K562 (cell line): ENCODE measurements around the gene CLIP1. TPM values are rescaled to one million over a fixed set of nuclear protein-coding genes. Genes with fewer than 3 reads are reported as not detected.

Experiments
- ATAC-seq: fragments of 200-7000 bp; cut with Tn5 transposase; 3 replicates; pipeline ENCODE4 v1.9.1; 2020; ENCODE audit warnings: moderate library complexity
- BruUV-seq: library from RNA; stranded (reverse); fragments of 400-500 nt; replicated peaks from 2 replicates; lab custom pipeline; 2021; lab: Mats Ljungman, UMichigan
- CTCF ChIA-PET: fragments of 300-600 bp; formaldehyde crosslinking; extraction: SDS; loops from one replicate; lab custom pipeline; 2021; ENCODE audit warnings: low intra/inter-chr PET ratio; lab: Yijun Ruan, JAX
- POLR2A ChIA-PET: fragments of 300-600, 350-650 bp; sonication (Branson Sonifier 250); formaldehyde crosslinking; extraction: SDS; loops from one replicate; lab custom pipeline; 2021; ENCODE audit warnings: antibody characterized with exemption, inconsistent platforms; lab: Yijun Ruan, JAX
- DNase-seq, 4 experiments: peaks; one replicate each; pipeline versions ENCODE4 v3.0.0 to v3.0.0-alpha.2; 2011 to 2018; ENCODE audit warnings: low spot score in 3 of 4, mixed read lengths in 3 of 4; ENCODE audit errors: extremely low read depth in 1 of 4
- FAIRE-seq: peaks from 2 replicates; lab custom pipeline; 2011; peaks lifted over from hg19 to GRCh38; lab: Jason Lieb, UNC
- H2AFZ ChIP-seq: 2 replicates; pipeline ENCODE4 v1.6.0; 2011; ENCODE audit warnings: low read depth, low read length, control low read depth, inconsistent platforms
- H3K27ac ChIP-seq: fragments of 200-600 bp; 3 replicates; pipeline ENCODE4 v1.8.0; 2011; ENCODE audit warnings: low read depth, mild to moderate bottlenecking, control low read depth, inconsistent platforms, low read length, moderate library complexity, mixed read lengths; ENCODE audit errors: extremely low read depth
- H3K27me3 ChIP-seq, 2 experiments: fragments of 300-600 bp in 1 of 2; 2 replicates in 1 of 2; 3 replicates in 1 of 2; pipeline versions ENCODE4 v1.6.0 to v1.8.0; 2011; ENCODE audit warnings: inconsistent platforms in 2 of 2, low read length in 2 of 2, mild to moderate bottlenecking in 1 of 2, mixed read lengths in 1 of 2, moderate library complexity in 1 of 2; ENCODE audit not compliant: control insufficient read depth in 2 of 2, insufficient read depth in 2 of 2
- H3K36me3 ChIP-seq: fragments of 300-600 bp; 3 replicates; pipeline ENCODE4 v1.8.0; 2011; ENCODE audit warnings: mild to moderate bottlenecking, low read length, inconsistent platforms; ENCODE audit not compliant: control insufficient read depth, insufficient read depth
- H3K4me1 ChIP-seq, 2 experiments: fragments of 200-600 bp in 1 of 2; replicated peaks in 1 of 2; 2 replicates in 1 of 2; 3 replicates in 1 of 2; pipeline versions ENCODE4 v1.5.1 to v1.8.0; 2011; ENCODE audit warnings: inconsistent platforms in 2 of 2, low read length in 2 of 2, mild to moderate bottlenecking in 1 of 2, mixed read lengths in 1 of 2, moderate library complexity in 1 of 2; ENCODE audit not compliant: control insufficient read depth in 2 of 2, insufficient read depth in 2 of 2
- H3K4me2 ChIP-seq: 2 replicates; pipeline ENCODE4 v1.6.1; 2011; ENCODE audit warnings: low read length, control low read depth, inconsistent platforms, mixed read lengths; ENCODE audit not compliant: insufficient read depth
- H3K4me3 ChIP-seq: fragments of 200-600 bp; sonication (generic), shearing (Covaris generic); 2 replicates; pipeline ENCODE4 v1.5.1; 2016; ENCODE audit warnings: control low read depth, inconsistent platforms
- H3K79me2 ChIP-seq: fragments of 200-600 bp; 3 replicates; pipeline ENCODE4 v1.8.0; 2011; ENCODE audit warnings: low read length, inconsistent platforms; ENCODE audit not compliant: control insufficient read depth, insufficient read depth
- H3K9ac ChIP-seq, 2 experiments: 2 replicates each; pipeline versions ENCODE4 v1.6.0 to v1.6.1; 2011; ENCODE audit warnings: low read depth in 2 of 2, low read length in 2 of 2, control low read depth in 1 of 2, inconsistent platforms in 1 of 2, mild to moderate bottlenecking in 1 of 2, mixed read lengths in 1 of 2; ENCODE audit not compliant: insufficient read depth in 1 of 2
- H3K9me1 ChIP-seq: one replicate; pipeline ENCODE4 v1.6.0; 2011; ENCODE audit warnings: inconsistent platforms, mild to moderate bottlenecking, low read length, moderate library complexity; ENCODE audit not compliant: control insufficient read depth, insufficient read depth
- H3K9me3 ChIP-seq: replicated peaks from 2 replicates; pipeline ENCODE4 v1.5.1; 2011; ENCODE audit warnings: low read depth, low read length, inconsistent platforms; ENCODE audit not compliant: control insufficient read depth, insufficient read depth
- H4K20me1 ChIP-seq: replicated peaks from 2 replicates; pipeline ENCODE4 v1.6.1; 2011; ENCODE audit warnings: low read length, inconsistent platforms, mixed read lengths; ENCODE audit not compliant: control insufficient read depth, insufficient read depth
- BRF1 ChIP-seq: IDR thresholded peaks from 3 replicates; pipeline ENCODE4 v1.6.1; 2011; ENCODE audit warnings: borderline replicate concordance, mild to moderate bottlenecking; ENCODE audit not compliant: insufficient read length; ENCODE audit errors: extremely low read depth
- CBX8 ChIP-seq: fragments of 200-600 bp; sonication (generic); IDR thresholded peaks from 2 replicates; pipeline ENCODE4 v1.6.1; 2012; ENCODE audit warnings: borderline replicate concordance, mixed run types, low read depth, mild to moderate bottlenecking, moderate library complexity, mixed read lengths, low read length, control low read depth, inconsistent platforms; ENCODE audit not compliant: poor library complexity, severe bottlenecking; ENCODE audit errors: extremely low read depth
- FOXM1 ChIP-seq, 2 experiments: fragments of 450-650 bp in 1 of 2; sonication (generic) in 1 of 2; formaldehyde crosslinking in 1 of 2; IDR thresholded peaks; 2 replicates each; pipeline versions ENCODE4 v1.6.1 to v1.9.0; 2017 to 2022; ENCODE audit warnings: low read depth in 2 of 2, mild to moderate bottlenecking in 2 of 2, missing genetic modification reagents in 1 of 2, moderate library complexity in 1 of 2
- GATAD2B ChIP-seq: fragments of 450-650 bp; IDR thresholded peaks from 2 replicates; pipeline ENCODE4 v1.6.1; 2017; ENCODE audit warnings: mild to moderate bottlenecking, borderline replicate concordance
- HDAC2 ChIP-seq: fragments of 450-650 bp; IDR thresholded peaks from 2 replicates; pipeline ENCODE4 v1.6.1; 2016; ENCODE audit warnings: mild to moderate bottlenecking
- RBM17 ChIP-seq: fragments of 200-400 bp; formaldehyde crosslinking; IDR thresholded peaks from 2 replicates; pipeline ENCODE4 v1.6.1; 2017; ENCODE audit warnings: low read depth, mild to moderate bottlenecking, low read length, borderline replicate concordance
- SAFB ChIP-seq: fragments of 200-400 bp; formaldehyde crosslinking; IDR thresholded peaks from 2 replicates; pipeline ENCODE4 v1.6.1; 2017; ENCODE audit warnings: low read depth, low read length, borderline replicate concordance
- SAP30 ChIP-seq: fragments of 200-600 bp; sonication (generic); IDR thresholded peaks from 2 replicates; pipeline ENCODE4 v1.6.1; 2012; ENCODE audit warnings: borderline replicate concordance, low read depth, mild to moderate bottlenecking, moderate library complexity, low read length, control low read depth, inconsistent platforms; ENCODE audit not compliant: insufficient read depth, poor library complexity, severe bottlenecking
- SLC30A9 ChIP-seq: fragments of 250-450 bp; sonication (Bioruptor Pico); IDR thresholded peaks from 2 replicates; pipeline ENCODE4 v1.8.0; 2022; ENCODE audit warnings: mild to moderate bottlenecking, moderate library complexity
- SRSF3 ChIP-seq: fragments of 200-400 bp; formaldehyde crosslinking; IDR thresholded peaks from 2 replicates; pipeline ENCODE4 v1.6.1; 2016; ENCODE audit warnings: mild to moderate bottlenecking, low read length, moderate library complexity; ENCODE audit not compliant: insufficient read depth
- ZNF224 ChIP-seq: sonication (generic); formaldehyde crosslinking; IDR thresholded peaks from 2 replicates; pipeline ENCODE4 v1.8.0; 2022; ENCODE audit warnings: mild to moderate bottlenecking, missing genetic modification reagents
- ZNF23 ChIP-seq: fragments of 250-450 bp; sonication (Bioruptor Pico); IDR thresholded peaks from 2 replicates; pipeline ENCODE4 v1.4.0; 2020; ENCODE audit warnings: mild to moderate bottlenecking
- ZNF232 ChIP-seq: sonication (generic); formaldehyde crosslinking; IDR thresholded peaks from 2 replicates; pipeline ENCODE4 v1.8.0; 2022; ENCODE audit warnings: mild to moderate bottlenecking, missing genetic modification reagents
- WGBS: fragments of 100-300 bp; shearing (Covaris generic); methylation state at CpG from one replicate; pipeline ENCODE4 v1.1.6; 2016; ENCODE audit warnings: low coverage, mixed read lengths; ENCODE audit not compliant: insufficient coverage; ENCODE audit errors: missing lambda C conversion rate; 5-methylcytosine and 5-hydroxymethylcytosine counted together
- in situ Hi-C: fragments of 300-500 bp; cut with MboI; formaldehyde crosslinking; loops from 4 replicates; pipeline ENCODE4 v1.15.0; 2018; ENCODE audit warnings: inconsistent platforms, mixed read lengths
- intact Hi-C: fragments of 100-400 bp; cut with micrococcal nuclease; formaldehyde crosslinking; loops from 2 replicates; pipeline ENCODE4 v1.14.2; 2022
- polyA plus RNA-seq, 8 experiments: library from polyadenylated mRNA; depleted of rRNA in 4 of 8; stranded (reverse) in 5 of 8; unstranded in 3 of 8; fragments of >200 nt; fragmentation: Nextera tagmentation in 2 of 8; fragmentation: Illumina TruSeq in 1 of 8; extraction: Ambion mirVana in 2 of 8; extraction: Trizol in 1 of 8; gene quantifications; 2 replicates each; pipeline versions ENCODE4 v1.2.1 to v1.2.3, GENCODE V29; 2011 to 2014; ENCODE audit warnings: inconsistent platforms in 1 of 8, missing spikeins in 1 of 8
- total RNA-seq, 7 experiments: library from RNA; depleted of rRNA in 6 of 7; stranded (reverse); fragments of >200 nt in 6 of 7; fragmentation: Illumina TruSeq in 2 of 7; extraction: Trizol in 2 of 7; gene quantifications; 2 replicates each; pipeline versions ENCODE4 v1.2.1 to v1.2.3, GENCODE V29; 2011 to 2021; ENCODE audit warnings: low replicate concordance in 1 of 7
- TF ChIP-seq, protein P1 (sequence below): sonication (generic); formaldehyde crosslinking; IDR thresholded peaks from 2 replicates; pipeline ENCODE4 v1.8.0; 2022; ENCODE audit warnings: missing genetic modification reagents, mild to moderate bottlenecking, moderate library complexity, borderline replicate concordance

Gene CLIP1
- total and polyA plus RNA-seq, 9 of the 15 experiments (the other 6 are each of a cell fraction or from before 2014, with no cell fraction given), result 5.8 to 33.9 (median 27.6) TPM

DNA sequence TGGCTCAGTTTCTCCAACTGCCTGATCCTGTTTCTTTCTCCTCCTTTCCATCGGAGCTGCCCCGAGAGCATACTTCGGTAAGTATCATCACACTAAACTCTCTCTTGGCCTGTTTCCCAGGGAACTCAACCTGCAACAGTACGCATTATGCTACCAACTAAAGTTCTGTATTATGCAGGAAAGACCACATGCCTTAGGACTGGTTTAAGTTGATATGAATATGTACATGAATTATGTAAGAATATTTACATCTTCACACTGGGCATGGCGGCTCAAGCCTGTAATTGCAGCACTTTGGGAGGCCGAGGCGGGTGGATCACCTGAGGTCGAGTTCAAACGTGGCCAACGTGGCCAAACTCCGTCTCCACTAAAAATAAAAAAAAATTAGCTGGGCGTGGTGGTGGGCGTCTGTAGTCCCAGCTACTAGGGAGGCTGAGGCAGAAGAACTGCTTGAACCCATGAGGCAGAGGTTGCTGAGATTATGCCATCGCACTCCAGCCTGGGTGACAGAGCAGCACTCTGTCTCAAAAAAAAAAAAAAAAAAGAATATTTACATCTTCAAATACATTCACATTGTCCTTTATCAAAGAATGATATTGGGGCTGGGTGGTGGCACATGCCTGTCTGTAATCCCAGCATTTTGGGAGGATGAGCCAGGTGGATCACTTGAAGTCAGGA lies 124.3 kb downstream of the CLIP1 start:
- Histone ChIP-seq H3K4me2 (no peak overlapping the region), H4K20me1 (no peaks in the 10 kb centered on the region), H3K9me3 (no peaks in the 10 kb centered on the region), H3K4me3 (no peak overlapping the region), H3K27me3 (no peaks in the 10 kb centered on the region), H3K9me1 (no peaks in the 10 kb centered on the region), H3K27ac (no peak overlapping the region), H3K4me1 (no peaks in the 10 kb centered on the region), H3K36me3 (peaks cover 24% of the 10 kb centered on the region; the same call in 2 of the 3 replicates), H3K9ac (no peak overlapping the region; a peak in 1 of 4 replicates), H2AFZ (no peak overlapping the region), H3K79me2 (no peaks in the 10 kb centered on the region)
- ATAC-seq (no peak), DNase-seq (no peak), FAIRE-seq (no peak)
- WGBS, result 87% methylated on average over 14 of the region's 14 CpGs
- intact Hi-C loops, result no loop called here
- no TSS peak for BruUV-seq
- in situ Hi-C loops, result no loop called here
- CTCF ChIA-PET, result no interaction called here
- TF ChIP-seq, protein P1, sequence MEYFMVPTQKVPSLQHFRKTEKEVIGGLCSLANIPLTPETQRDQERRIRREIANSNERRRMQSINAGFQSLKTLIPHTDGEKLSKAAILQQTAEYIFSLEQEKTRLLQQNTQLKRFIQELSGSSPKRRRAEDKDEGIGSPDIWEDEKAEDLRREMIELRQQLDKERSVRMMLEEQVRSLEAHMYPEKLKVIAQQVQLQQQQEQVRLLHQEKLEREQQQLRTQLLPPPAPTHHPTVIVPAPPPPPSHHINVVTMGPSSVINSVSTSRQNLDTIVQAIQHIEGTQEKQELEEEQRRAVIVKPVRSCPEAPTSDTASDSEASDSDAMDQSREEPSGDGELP (CRISPR knock-in tag), result no peak
- POLR2A ChIA-PET, result interaction anchor here (1.2 to 1.7 kb wide), 3 partner anchors 14 to 19 kb away, joined by 3 to 4 read pairs (median 4); no protein-coding TSS in a partner anchor

DNA sequence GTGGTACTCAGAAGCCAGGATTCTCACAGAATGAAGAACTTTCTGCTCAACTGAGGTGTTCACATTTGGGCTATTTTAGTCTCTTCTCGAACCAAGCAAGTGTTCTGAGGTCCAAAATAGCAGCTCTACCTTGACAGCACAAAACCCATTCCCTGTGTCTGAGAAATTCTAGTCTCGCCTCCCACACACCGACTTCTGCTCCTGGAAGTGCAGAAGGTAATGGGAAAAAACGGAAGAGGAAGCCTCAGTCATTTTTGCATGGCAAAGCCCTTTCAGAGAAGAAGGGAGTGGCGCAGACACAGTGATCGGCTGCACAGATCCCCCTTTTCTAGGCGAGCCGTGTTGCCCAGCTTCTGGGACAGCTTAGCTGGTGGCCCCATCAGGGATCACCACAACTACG lies 125.0 kb downstream of the CLIP1 start:
- ChIA-PET CTCF (no interaction called here), POLR2A (interaction anchor here (0.7 to 1.7 kb wide), 4 partner anchors 10 to 20 kb away, joined by 3 to 4 read pairs (median 4); no protein-coding TSS in a partner anchor)
- Histone ChIP-seq H3K9ac (no peak overlapping the region; a peak in 1 of 4 replicates), H3K79me2 (no peaks in the 10 kb centered on the region), H3K36me3 (peaks cover 21% of the 10 kb centered on the region; the same call in 2 of the 3 replicates), H4K20me1 (no peaks in the 10 kb centered on the region), H3K4me3 (no peak overlapping the region), H3K4me1 (no peaks in the 10 kb centered on the region), H3K27me3 (no peaks in the 10 kb centered on the region), H3K4me2 (no peak overlapping the region), H3K9me1 (no peaks in the 10 kb centered on the region), H2AFZ (no peak overlapping the region), H3K27ac (no peak overlapping the region), H3K9me3 (no peaks in the 10 kb centered on the region)
- DNase-seq (no peak), ATAC-seq (no peak), FAIRE-seq (no peak)
- BruUV-seq, result no TSS peak
- 78% methylated on average over 9 of the region's 9 CpGs for WGBS
- intact Hi-C loops (no loop called here), in situ Hi-C loops (no loop called here)
- no peak for TF ChIP-seq GATAD2B
- no peak for TF ChIP-seq ZNF232 (CRISPR knock-in tag)
- no peak for TF ChIP-seq SAP30
- TF ChIP-seq ZNF224 (CRISPR knock-in tag), result no peak
- TF ChIP-seq FOXM1 (IDR thresholded peaks at IDR 0.05; ENCODE audit: low read depth), result no peak
- TF ChIP-seq FOXM1 (CRISPR knock-in tag; IDR thresholded peaks at IDR 0.05; ENCODE audit: low read depth), result no peak
- no peak for TF ChIP-seq HDAC2
- TF ChIP-seq SLC30A9 (CRISPR knock-in tag), result no peak
- TF ChIP-seq SAFB, result no peak
- TF ChIP-seq BRF1, result no peak
- TF ChIP-seq ZNF23, result no peak
- TF ChIP-seq RBM17, result no peak
- TF ChIP-seq SRSF3, result no peak
- TF ChIP-seq CBX8, result no peak
